GM20000 (cell line): ENCODE measurements around the gene CARD6.
"Not testable (repeated sequence)": the region's sequence is repeated elsewhere in the genome, so short reads cannot be mapped to it uniquely, and the experiment has no call there.

Source experiments
- DNase-seq: peaks from one replicate; pipeline ENCODE4 v3.0.0; 2012; ENCODE audit warnings: low spot score
- TF ChIP-seq, protein P1 (sequence below): IDR thresholded peaks from 2 replicates; pipeline ENCODE4 v1.5.1; 2012; ENCODE audit warnings: mild to moderate bottlenecking, control low read depth; ENCODE audit errors: extremely low read depth, missing control alignments

CARD6 gene

DNA sequence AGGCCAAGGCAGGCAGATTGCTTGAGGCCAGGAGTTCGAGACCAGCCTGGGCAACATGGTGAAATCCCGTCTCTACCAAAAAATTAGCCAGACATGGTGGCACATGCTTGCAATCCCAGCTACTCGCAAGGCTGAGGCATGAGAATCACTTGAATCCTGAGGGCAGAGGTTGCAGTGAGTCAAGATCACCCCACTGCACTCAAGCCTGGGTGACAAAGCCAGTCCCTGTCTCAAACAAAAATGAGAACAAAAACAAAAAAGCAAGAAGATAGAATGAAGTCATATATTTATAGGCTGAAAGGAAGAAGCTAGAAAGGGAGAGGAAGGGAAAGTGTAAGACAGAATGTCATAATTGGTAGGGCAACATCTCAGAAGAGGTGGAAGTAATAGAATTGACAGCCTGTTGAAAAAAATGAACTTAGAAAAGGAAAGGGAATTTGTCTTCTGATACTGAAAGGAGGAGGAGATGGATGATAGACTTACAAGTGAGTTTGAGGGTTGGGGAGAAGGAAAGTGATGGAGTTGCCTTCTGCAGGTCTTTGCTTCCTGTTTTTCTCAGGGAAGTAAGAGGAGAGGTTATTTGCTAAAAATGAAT is 32.2 kb downstream of the CARD6 start:
- no peak for DNase-seq
- TF ChIP-seq, protein P1, sequence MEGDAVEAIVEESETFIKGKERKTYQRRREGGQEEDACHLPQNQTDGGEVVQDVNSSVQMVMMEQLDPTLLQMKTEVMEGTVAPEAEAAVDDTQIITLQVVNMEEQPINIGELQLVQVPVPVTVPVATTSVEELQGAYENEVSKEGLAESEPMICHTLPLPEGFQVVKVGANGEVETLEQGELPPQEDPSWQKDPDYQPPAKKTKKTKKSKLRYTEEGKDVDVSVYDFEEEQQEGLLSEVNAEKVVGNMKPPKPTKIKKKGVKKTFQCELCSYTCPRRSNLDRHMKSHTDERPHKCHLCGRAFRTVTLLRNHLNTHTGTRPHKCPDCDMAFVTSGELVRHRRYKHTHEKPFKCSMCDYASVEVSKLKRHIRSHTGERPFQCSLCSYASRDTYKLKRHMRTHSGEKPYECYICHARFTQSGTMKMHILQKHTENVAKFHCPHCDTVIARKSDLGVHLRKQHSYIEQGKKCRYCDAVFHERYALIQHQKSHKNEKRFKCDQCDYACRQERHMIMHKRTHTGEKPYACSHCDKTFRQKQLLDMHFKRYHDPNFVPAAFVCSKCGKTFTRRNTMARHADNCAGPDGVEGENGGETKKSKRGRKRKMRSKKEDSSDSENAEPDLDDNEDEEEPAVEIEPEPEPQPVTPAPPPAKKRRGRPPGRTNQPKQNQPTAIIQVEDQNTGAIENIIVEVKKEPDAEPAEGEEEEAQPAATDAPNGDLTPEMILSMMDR: no peak

DNA sequence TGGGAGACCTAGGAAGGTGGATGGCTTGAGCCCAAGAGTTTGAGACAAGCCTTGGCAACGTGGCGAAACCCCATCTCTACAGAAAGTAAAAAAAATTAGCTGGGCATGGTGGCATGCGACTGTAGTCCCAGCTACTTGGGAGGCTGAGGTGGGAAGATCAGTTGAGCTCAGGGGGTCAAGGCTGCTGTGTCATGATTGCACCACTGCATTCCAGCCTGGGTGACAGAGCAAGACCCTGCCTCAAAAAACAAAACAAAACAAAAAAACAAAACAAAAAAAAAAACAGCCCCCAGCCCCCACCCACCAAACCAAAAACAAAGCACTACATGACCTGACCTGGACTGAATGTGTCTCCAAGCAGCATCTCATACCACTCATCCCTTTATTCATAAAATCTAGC is 34.8 kb downstream of the CARD6 start:
- TF ChIP-seq, protein P1: no peak
- DNase-seq: no peak

DNA sequence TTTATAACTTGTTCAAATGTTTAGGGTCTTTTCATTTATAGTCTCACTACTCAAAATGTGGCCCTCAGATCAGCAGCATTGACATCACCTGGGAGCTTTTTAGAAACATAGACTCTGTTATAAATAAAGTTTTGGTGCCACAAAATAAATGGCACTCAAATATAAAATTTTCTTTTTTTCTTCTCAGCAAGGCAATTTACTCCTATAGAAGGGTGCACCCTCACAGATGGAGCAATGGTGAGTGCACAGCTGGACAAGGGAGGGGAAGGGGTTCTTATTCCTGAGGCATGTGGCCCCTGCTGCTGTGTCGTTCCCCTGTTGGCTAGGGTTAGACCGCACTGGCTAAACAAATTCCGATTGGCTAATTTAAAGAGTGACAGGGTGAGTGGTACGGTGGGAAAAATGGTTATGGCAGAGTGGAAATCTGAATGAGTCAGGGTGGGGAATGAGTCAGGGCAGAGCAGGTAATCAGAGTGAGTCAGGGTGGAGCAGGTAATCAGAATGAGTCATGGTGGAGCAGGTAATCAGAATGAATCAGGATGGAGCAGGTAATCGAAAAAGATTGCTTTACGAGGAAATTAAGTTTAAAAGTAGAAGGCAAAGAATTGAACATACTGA is 36.3 kb downstream of the CARD6 start:
- DNase-seq: no peak
- TF ChIP-seq, protein P1: no peak

DNA sequence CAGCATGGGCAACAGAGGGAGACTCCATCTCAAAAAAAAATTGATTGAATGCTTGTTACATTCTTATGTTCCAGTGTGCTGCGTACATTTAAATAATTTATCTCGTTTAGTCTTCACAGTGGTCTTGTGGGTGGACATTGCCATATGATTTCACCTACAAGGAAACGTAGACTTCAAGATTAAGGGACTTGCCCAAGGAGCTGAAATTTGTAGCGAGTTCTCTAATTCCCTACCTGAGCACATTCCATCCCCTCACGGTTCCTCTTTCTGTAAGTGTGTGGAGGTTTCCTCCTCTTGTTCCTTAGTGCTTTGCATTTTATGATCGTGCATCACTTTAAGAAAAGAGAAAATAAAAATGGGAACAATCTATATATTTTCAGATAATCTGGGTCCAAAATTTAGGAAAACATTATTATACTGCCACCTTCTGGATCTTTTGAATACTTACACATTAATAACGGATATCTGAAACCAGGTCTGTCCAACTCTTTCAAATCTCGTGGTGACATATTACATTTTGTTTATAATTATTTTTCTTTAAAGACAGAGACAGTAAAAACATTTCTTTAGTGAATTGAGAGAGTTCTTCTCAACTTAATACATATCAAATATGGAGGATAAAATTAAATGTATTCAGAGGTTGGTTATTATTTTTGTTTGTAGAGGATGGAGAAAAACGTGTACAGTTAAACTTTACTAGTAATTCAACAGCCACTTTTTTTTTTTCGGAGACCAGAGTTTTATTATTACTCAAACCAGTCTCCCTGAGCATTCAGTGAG is 38.2 kb downstream of the CARD6 start:
- TF ChIP-seq, protein P1: peak; percentile 15
- peak; percentile 30 for DNase-seq

DNA sequence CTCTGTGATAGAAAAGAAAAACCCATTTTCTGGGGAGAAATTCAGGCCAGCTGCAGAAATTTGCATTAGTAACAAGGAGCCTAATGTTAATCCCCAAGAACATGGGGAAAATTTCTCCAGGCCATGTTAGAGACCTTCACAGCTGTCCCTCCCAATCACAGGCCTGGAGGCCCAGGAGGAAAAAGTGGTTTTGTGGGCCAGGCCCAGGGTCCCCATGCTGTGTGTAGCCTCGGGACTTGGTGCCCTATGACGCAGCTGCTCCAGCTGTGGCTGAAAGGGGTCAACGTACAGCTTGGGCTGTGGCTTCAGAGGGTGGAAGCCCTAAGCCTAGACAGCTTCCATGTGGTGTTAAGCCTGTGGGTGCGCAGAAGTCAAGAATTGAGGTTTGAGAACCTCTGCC is 41.1 kb downstream of the CARD6 start:
- TF ChIP-seq, protein P1: no peak
- no peak for DNase-seq

DNA sequence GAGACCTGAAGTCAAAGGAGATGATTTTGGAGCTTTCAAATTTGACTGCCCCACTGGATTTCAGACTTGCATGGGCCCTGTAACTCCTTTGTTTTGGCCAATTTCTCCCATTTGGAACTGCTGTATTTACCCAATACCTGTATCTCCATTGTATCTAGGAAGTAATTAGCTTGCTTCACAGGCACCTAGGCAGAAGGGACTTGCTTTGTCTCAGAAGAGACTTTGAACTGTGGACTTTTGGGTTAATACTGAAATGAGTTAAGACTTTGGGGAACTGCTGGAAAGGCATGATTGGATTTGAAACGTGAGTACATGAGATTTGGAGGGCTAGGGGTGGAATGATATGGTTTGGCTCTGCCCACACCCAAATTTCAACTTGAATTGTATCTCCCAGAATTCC is 41.9 kb downstream of the CARD6 start:
- not testable (repeated sequence) for DNase-seq

DNA sequence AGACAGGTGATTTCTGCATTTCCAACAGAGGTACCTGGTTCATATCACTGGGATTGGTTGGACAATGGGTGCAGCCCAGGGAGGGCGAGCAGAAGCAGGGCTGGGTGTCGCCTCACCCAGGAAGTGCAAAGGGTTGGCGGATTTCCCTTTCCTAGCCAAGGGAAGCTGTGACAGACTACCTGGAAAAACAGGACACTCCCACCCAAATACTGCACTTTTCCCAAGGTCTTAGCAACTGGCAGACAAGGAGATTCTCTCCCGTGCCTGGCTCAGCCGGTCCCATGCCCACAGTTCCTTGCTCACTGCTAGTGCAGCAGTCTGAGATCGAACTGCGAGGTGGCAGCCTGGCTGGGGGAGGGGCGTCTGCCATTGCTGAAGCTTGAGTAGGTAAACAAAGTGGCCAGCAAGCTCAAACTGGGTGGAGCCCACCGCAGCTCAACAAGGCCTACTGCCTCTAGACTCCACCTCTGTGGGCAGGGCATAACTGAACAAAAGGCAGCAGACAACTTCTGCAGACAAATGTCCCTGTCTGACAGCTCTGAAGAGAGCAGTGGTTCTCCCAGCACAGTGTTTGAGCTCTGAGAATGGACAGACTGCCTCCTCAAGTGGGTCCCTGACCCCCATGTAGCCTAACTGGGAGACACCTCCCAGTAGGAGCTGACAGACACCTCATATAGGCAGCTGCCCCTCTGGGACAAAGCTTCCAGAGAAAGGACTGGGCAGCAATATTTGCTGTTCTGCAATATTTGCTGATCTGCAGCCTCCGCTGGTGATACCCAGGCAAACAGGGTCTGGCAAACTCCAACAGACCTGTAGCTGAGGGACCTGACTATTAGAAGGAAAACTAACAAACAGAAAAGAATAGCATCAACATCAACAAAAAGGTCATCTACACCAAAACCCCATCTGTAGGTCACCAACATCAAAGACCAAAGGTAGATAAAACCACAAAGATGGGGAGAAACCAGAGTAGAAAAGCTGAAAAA is 54.6 kb downstream of the CARD6 start:
- DNase-seq: not testable (repeated sequence)
